Keratinocyte (primary cell): ENCODE results near the gene METTL25B.

ENCODE experiments used
- EZH2 ChIP-seq: IDR thresholded peaks from one replicate; pipeline ENCODE4 v1.6.1; 2012; ENCODE audit warnings: inconsistent platforms, mild to moderate bottlenecking, low read length, moderate library complexity
- TF ChIP-seq, protein P1 (sequence below), 3 experiments: IDR thresholded peaks in 1 of 3; conservative IDR thresholded peaks in 1 of 3; optimal IDR thresholded peaks in 1 of 3; 2 replicates in 2 of 3; 3 replicates in 1 of 3; pipeline versions ENCODE3 to v1.5.1; 2011; ENCODE audit warnings: low read length in 3 of 3, mild to moderate bottlenecking in 3 of 3, moderate library complexity in 2 of 3, control low read depth in 1 of 3, inconsistent platforms in 1 of 3; ENCODE audit not compliant: insufficient read depth in 2 of 3; ENCODE audit errors: extremely low read depth in 1 of 3

GRCh38 chr1:156681196-156681960, 46.9 kb upstream of the METTL25B start:
- no peak for TF ChIP-seq EZH2
- TF ChIP-seq, protein P1, sequence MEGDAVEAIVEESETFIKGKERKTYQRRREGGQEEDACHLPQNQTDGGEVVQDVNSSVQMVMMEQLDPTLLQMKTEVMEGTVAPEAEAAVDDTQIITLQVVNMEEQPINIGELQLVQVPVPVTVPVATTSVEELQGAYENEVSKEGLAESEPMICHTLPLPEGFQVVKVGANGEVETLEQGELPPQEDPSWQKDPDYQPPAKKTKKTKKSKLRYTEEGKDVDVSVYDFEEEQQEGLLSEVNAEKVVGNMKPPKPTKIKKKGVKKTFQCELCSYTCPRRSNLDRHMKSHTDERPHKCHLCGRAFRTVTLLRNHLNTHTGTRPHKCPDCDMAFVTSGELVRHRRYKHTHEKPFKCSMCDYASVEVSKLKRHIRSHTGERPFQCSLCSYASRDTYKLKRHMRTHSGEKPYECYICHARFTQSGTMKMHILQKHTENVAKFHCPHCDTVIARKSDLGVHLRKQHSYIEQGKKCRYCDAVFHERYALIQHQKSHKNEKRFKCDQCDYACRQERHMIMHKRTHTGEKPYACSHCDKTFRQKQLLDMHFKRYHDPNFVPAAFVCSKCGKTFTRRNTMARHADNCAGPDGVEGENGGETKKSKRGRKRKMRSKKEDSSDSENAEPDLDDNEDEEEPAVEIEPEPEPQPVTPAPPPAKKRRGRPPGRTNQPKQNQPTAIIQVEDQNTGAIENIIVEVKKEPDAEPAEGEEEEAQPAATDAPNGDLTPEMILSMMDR (optimal IDR thresholded peaks at IDR 0.05 in 1 of 3, IDR thresholded peaks at IDR 0.05 in 1 of 3, conservative IDR thresholded peaks at IDR 0.05 in 1 of 3; ENCODE audit: extremely low read depth in 1 of 3, insufficient read depth in 2 of 3, low read length in 3 of 3): no peak
